Gastrocnemius medialis (tissue), 4 donors: ENCODE measurements around the gene ACO2.

Experiments used
- POLR2A ChIP-seq, 2 donors: fragments of 450-650 bp; IDR thresholded peaks; one replicate each; pipeline ENCODE4 v1.6.1; 2017; ENCODE audit warnings: antibody characterized with exemption in 2 of 2, mild to moderate bottlenecking in 2 of 2, moderate library complexity in 2 of 2
- TF ChIP-seq, protein P1 (sequence below), 5 experiments: fragments of 450-650 bp in 3 of 5; fragments of 200-600 bp in 2 of 5; sonication (generic) in 2 of 5; IDR thresholded peaks in 4 of 5; conservative IDR thresholded peaks in 1 of 5; 1 replicate in 4 of 5; 2 replicates in 1 of 5; pipeline ENCODE4 v1.5.1; 2016 to 2019; ENCODE audit warnings: antibody characterized with exemption in 5 of 5, mild to moderate bottlenecking in 3 of 5, moderate library complexity in 3 of 5

DNA sequence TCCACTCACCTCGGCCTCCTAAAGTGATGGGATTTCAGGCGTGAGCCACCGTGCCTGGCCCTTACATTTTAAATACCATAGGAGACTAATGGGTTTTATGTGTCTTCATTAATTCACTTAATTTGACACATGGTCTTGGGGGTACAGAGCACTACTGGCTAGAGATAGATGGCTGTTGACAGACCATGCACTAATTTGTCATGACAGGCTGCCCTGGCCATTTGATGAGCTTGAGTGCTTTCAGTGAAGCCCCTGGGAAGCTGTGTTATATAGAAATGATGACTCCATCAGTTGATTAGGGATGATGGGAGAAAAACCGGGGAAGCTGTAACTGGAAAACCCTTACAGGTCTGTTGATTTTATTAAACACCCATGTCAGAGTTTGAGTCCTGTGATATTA lies 7.0 kb upstream of the ACO2 start:
- TF ChIP-seq POLR2A (IDR thresholded peaks at IDR 0.05), result no peak
- TF ChIP-seq, protein P1, sequence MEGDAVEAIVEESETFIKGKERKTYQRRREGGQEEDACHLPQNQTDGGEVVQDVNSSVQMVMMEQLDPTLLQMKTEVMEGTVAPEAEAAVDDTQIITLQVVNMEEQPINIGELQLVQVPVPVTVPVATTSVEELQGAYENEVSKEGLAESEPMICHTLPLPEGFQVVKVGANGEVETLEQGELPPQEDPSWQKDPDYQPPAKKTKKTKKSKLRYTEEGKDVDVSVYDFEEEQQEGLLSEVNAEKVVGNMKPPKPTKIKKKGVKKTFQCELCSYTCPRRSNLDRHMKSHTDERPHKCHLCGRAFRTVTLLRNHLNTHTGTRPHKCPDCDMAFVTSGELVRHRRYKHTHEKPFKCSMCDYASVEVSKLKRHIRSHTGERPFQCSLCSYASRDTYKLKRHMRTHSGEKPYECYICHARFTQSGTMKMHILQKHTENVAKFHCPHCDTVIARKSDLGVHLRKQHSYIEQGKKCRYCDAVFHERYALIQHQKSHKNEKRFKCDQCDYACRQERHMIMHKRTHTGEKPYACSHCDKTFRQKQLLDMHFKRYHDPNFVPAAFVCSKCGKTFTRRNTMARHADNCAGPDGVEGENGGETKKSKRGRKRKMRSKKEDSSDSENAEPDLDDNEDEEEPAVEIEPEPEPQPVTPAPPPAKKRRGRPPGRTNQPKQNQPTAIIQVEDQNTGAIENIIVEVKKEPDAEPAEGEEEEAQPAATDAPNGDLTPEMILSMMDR (IDR thresholded peaks at IDR 0.05 in 4 of 5, conservative IDR thresholded peaks at IDR 0.05 in 1 of 5), result no peak
